Esophagus muscularis mucosa (tissue), 4 donors: ENCODE results near the gene PCNT. TPM values are rescaled to one million over a fixed set of nuclear protein-coding genes. Genes with fewer than 3 reads are reported as not detected.

Experiments used
- DNase-seq: peaks from one replicate; pipeline ENCODE4 v3.0.0-alpha.2; 2017; ENCODE audit errors: extremely low spot score
- H3K27ac ChIP-seq, 4 donors: fragments of 200-600 bp; sonication (generic); replicated peaks in 1 of 4; 1 replicate in 3 of 4; 2 replicates in 1 of 4; pipeline ENCODE4 v1.5.1; 2016 to 2019; ENCODE audit warnings: mild to moderate bottlenecking in 1 of 4
- H3K27me3 ChIP-seq, 4 donors: fragments of 200-600 bp; sonication (generic); one replicate each; pipeline versions ENCODE4 v1.5.1 to v1.6.0; 2016 to 2019
- H3K36me3 ChIP-seq, 4 donors: fragments of 200-600 bp; sonication (generic); one replicate each; pipeline ENCODE4 v1.5.1; 2016 to 2019
- H3K4me1 ChIP-seq, 4 donors: fragments of 200-600 bp; sonication (generic); one replicate each; pipeline ENCODE4 v1.5.1; 2016 to 2019
- H3K4me3 ChIP-seq, 4 donors: fragments of 200-600 bp; sonication (generic); 1 replicate in 2 of 4; 2 replicates in 2 of 4; pipeline ENCODE4 v1.5.1; 2016 to 2019; ENCODE audit warnings: mild to moderate bottlenecking in 4 of 4, moderate library complexity in 1 of 4
- H3K9me3 ChIP-seq, 4 donors: fragments of 200-600 bp; sonication (generic); 1 replicate in 3 of 4; 2 replicates in 1 of 4; pipeline ENCODE4 v1.5.1; 2016 to 2019
- CTCF ChIP-seq, 3 experiments: fragments of 200-600 bp in 2 of 3; fragments of 450-650 bp in 1 of 3; sonication (generic) in 2 of 3; IDR thresholded peaks; one replicate each; pipeline ENCODE4 v1.5.1; 2017 to 2019; ENCODE audit warnings: antibody characterized with exemption in 3 of 3, mild to moderate bottlenecking in 2 of 3, moderate library complexity in 1 of 3
- EP300 ChIP-seq: sonication (generic); formaldehyde crosslinking; IDR thresholded peaks from one replicate; pipeline ENCODE4 v1.6.1; 2017; ENCODE audit warnings: antibody characterized with exemption
- POLR2A ChIP-seq: fragments of 450-650 bp; IDR thresholded peaks from one replicate; pipeline ENCODE4 v1.6.1; 2017; ENCODE audit warnings: antibody characterized with exemption, moderate library complexity, mild to moderate bottlenecking, low read depth
- POLR2AphosphoS5 ChIP-seq, 2 donors: sonication (generic); formaldehyde crosslinking; IDR thresholded peaks; one replicate each; pipeline ENCODE4 v1.6.1; 2017; ENCODE audit warnings: antibody characterized with exemption in 2 of 2
- WGBS: methylation state at CpG from one replicate; pipeline ENCODE4 v1.1.5; 2018; 5-methylcytosine and 5-hydroxymethylcytosine counted together
- intact Hi-C: fragments of 100-400 bp; cut with DNase I; formaldehyde crosslinking; loops from one replicate; pipeline ENCODE4 v1.15.1; 2023
- total RNA-seq, 4 donors: library from RNA; depleted of rRNA; stranded (reverse); fragments of >200 nt; gene quantifications; one replicate each; pipeline versions ENCODE4 v1.1.0 to v1.2.1, GENCODE V29; 2016

The PCNT gene
- total RNA-seq, 4 donors from 2014 or later = 21.2 to 35.1 (median 24.7) TPM

GRCh38 chr21:46437096-46437498, 113.1 kb downstream of the PCNT start:
- WGBS = 89% methylated on average over 13 of the region's 13 CpGs
- H3K9me3 ChIP-seq = no peaks in the 10 kb centered on the region
- no peaks in the 10 kb centered on the region for H3K4me1 ChIP-seq
- H3K4me3 ChIP-seq = no peak overlapping the region
- no peak for DNase-seq
- no peaks in the 10 kb centered on the region for H3K27me3 ChIP-seq
- no peak overlapping the region for H3K27ac ChIP-seq
- peaks cover 44 to 99% (median 97%) of the 10 kb centered on the region in 4 donors for H3K36me3 ChIP-seq
- no peak for TF ChIP-seq POLR2AphosphoS5 (IDR thresholded peaks at IDR 0.05)
- TF ChIP-seq CTCF (IDR thresholded peaks at IDR 0.05) = no peak
- TF ChIP-seq POLR2A = no peak
- no peak for TF ChIP-seq EP300
- intact Hi-C loops = no loop called here

GRCh38 chr21:46437511-46437910, 113.6 kb downstream of the PCNT start:
- Histone ChIP-seq H3K4me3 (no peak overlapping the region), H3K9me3 (no peaks in the 10 kb centered on the region), H3K27me3 (no peaks in the 10 kb centered on the region), H3K36me3 (peaks cover 41 to 99% (median 97%) of the 10 kb centered on the region in 4 donors), H3K4me1 (no peaks in the 10 kb centered on the region), H3K27ac (no peak overlapping the region)
- no peak for TF ChIP-seq CTCF (IDR thresholded peaks at IDR 0.05)
- no peak for TF ChIP-seq POLR2AphosphoS5 (IDR thresholded peaks at IDR 0.05)
- TF ChIP-seq EP300 = no peak
- no peak for TF ChIP-seq POLR2A
- 79% methylated on average over 6 of the region's 13 CpGs for WGBS
- intact Hi-C loops = no loop called here
- DNase-seq = no peak

GRCh38 chr21:46438241-46438640, 114.3 kb downstream of the PCNT start:
- intact Hi-C loops = no loop called here
- H3K27ac ChIP-seq = no peak overlapping the region
- no peak for DNase-seq
- H3K9me3 ChIP-seq = no peaks in the 10 kb centered on the region
- H3K36me3 ChIP-seq = peaks cover 47 to 99% (median 97%) of the 10 kb centered on the region in 4 donors
- TF ChIP-seq CTCF (IDR thresholded peaks at IDR 0.05) (no peak), POLR2AphosphoS5 (IDR thresholded peaks at IDR 0.05) (no peak), POLR2A (no peak)
- 92% methylated on average over 11 of the region's 11 CpGs for WGBS
- peaks cover 0 to 2% (median under 1%) of the 10 kb centered on the region in 4 donors for H3K4me1 ChIP-seq
- H3K4me3 ChIP-seq = no peak overlapping the region
- H3K27me3 ChIP-seq = no peaks in the 10 kb centered on the region

GRCh38 chr21:46439906-46440305, 116.0 kb downstream of the PCNT start:
- H3K4me1 ChIP-seq = peaks cover 4 to 11% (median 8%) of the 10 kb centered on the region in 4 donors
- intact Hi-C loops = no loop called here
- WGBS = 95% methylated on average over 18 of the region's 18 CpGs
- no peaks in the 10 kb centered on the region for H3K27me3 ChIP-seq
- H3K4me3 ChIP-seq = no peak overlapping the region
- peaks cover 42 to 98% (median 89%) of the 10 kb centered on the region in 4 donors for H3K36me3 ChIP-seq
- H3K27ac ChIP-seq = no peak overlapping the region
- DNase-seq = no peak
- TF ChIP-seq POLR2AphosphoS5 (IDR thresholded peaks at IDR 0.05) (no peak), POLR2A (no peak), EP300 (no peak), CTCF (IDR thresholded peaks at IDR 0.05) (no peak)
- H3K9me3 ChIP-seq = no peaks in the 10 kb centered on the region

- peaks cover 4 to 11% (median 8%) of the 10 kb centered on the region in 4 donors for H3K4me1 ChIP-seq
- intact Hi-C loops = no loop called here
- TF ChIP-seq POLR2A (no peak), CTCF (IDR thresholded peaks at IDR 0.05) (no peak)
- 97% methylated on average over 14 of the region's 14 CpGs for WGBS
- no peak for DNase-seq
- H3K27ac ChIP-seq = no peak overlapping the region
- H3K36me3 ChIP-seq = peaks cover 41 to 98% (median 86%) of the 10 kb centered on the region in 4 donors
- H3K9me3 ChIP-seq = no peaks in the 10 kb centered on the region
- H3K27me3 ChIP-seq = no peaks in the 10 kb centered on the region
- no peak overlapping the region for H3K4me3 ChIP-seq
These were observed 117.4 kb downstream of the PCNT start for GRCh38 chr21:46441331-46441730.
